Tibial nerve (tissue), 4 donors: ENCODE results near the gene BMP4. TPM values are rescaled to one million over a fixed set of nuclear protein-coding genes. Genes with fewer than 3 reads are reported as not detected.

ENCODE experiments used
- DNase-seq, 2 donors: peaks; one replicate each; pipeline ENCODE4 v3.0.0-alpha.2; 2019; ENCODE audit warnings: low spot score in 2 of 2
- H3K27ac ChIP-seq, 4 donors: fragments of 200-600 bp; sonication (generic) in 3 of 4; one replicate each; pipeline ENCODE4 v1.5.1; 2017 to 2019; ENCODE audit warnings: mild to moderate bottlenecking in 1 of 4
- H3K27me3 ChIP-seq, 2 donors: fragments of 200-600 bp; sonication (generic) in 1 of 2; one replicate each; pipeline versions ENCODE4 v1.5.1 to v1.6.0; 2017 to 2019
- H3K36me3 ChIP-seq, 3 donors: fragments of 200-600 bp; sonication (generic); one replicate each; pipeline ENCODE4 v1.5.1; 2018 to 2019
- H3K4me1 ChIP-seq, 4 donors: fragments of 200-600 bp; sonication (generic) in 3 of 4; one replicate each; pipeline ENCODE4 v1.5.1; 2017 to 2019
- H3K4me3 ChIP-seq, 4 donors: fragments of 200-600 bp; sonication (generic) in 3 of 4; one replicate each; pipeline ENCODE4 v1.5.1; 2017 to 2019; ENCODE audit warnings: mild to moderate bottlenecking in 1 of 4, moderate library complexity in 1 of 4
- H3K9me3 ChIP-seq, 4 donors: fragments of 200-600 bp; sonication (generic) in 3 of 4; one replicate each; pipeline ENCODE4 v1.5.1; 2017 to 2019
- CTCF ChIP-seq, 5 experiments: fragments of 200-600 bp in 3 of 5; fragments of 450-650 bp in 2 of 5; sonication (generic) in 3 of 5; IDR thresholded peaks; one replicate each; pipeline ENCODE4 v1.5.1; 2016 to 2019; ENCODE audit warnings: antibody characterized with exemption in 5 of 5, mild to moderate bottlenecking in 3 of 5, moderate library complexity in 2 of 5
- EP300 ChIP-seq, 2 donors: sonication (generic); formaldehyde crosslinking; IDR thresholded peaks; one replicate each; pipeline ENCODE4 v1.6.1; 2017; ENCODE audit warnings: antibody characterized with exemption in 2 of 2, mild to moderate bottlenecking in 1 of 2
- POLR2A ChIP-seq, 2 donors: fragments of 450-650 bp; IDR thresholded peaks; one replicate each; pipeline ENCODE4 v1.6.1; 2017; ENCODE audit warnings: antibody characterized with exemption in 2 of 2, mild to moderate bottlenecking in 2 of 2, moderate library complexity in 2 of 2
- WGBS, 2 donors: methylation state at CpG; one replicate each; pipeline ENCODE4 v1.1.5; 2018; 5-methylcytosine and 5-hydroxymethylcytosine counted together
- total RNA-seq, 4 donors: library from RNA; depleted of rRNA; stranded (reverse); fragments of >200 nt; gene quantifications; one replicate each; pipeline ENCODE4 v1.1.0, GENCODE V29; 2016

BMP4 gene
- total RNA-seq, 4 donors from 2014 or later, result 5.1 to 21.6 (median 14.8) TPM

DNA sequence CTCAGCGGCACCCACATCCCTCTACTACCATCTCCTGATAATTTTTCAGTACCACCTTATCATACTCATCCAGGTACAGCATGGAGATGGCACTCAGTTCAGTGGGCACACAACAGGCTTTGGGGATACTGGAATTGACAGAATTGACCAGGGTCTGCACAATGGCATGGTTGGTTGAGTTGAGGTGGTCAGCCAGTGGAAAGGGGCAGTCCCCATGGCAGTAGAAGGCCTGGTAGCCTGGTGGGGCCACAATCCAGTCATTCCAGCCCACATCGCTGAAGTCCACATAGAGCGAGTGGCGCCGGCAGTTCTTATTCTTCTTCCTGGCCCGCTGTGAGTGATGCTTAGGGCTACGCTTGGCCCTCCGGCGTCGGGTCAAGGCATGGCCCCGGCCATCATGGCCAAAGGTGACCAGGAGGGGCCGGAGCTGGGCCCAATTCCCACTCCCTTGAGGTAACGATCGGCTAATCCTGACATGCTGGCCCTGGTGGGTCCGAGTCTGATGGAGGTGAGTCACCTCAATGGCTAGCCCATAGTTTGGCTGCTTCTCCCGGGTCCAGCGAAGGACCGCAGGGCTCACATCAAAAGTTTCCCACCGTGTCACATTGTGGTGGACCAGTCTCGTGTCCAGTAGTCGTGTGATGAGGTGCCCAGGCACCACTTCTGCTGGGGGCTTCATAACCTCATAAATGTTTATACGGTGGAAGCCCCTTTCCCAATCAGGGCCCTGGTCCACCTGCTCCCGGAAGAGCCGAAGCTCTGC lies 6.4 kb downstream of the BMP4 start:
- H3K36me3 ChIP-seq, result peaks cover 0 to 10% (median 0%) of the 10 kb centered on the region in 3 donors
- H3K27ac ChIP-seq, result no peak overlapping the region
- 93 to 97% methylated on average over 21 to 24 of the region's 24 CpGs for WGBS, 2 donors

DNA sequence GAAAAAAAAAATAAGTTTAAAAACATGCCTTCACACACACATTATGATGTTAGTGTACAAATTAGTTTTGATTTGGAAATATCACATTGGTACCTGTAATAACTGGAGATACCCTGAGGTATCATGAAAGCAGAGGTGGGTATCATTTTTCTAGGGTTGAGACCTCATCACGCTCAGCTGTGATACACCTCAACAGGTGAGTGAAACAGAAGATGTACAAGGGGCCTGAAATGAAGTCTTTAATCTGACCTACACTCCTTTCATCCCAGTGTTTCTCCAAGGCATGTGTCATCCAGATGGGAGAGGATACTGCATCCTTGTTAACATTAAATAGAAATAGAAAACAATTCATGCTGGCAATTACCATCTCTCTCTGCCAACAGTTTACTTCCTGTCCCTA lies 7.4 kb downstream of the BMP4 start:
- no peak for DNase-seq
- Histone ChIP-seq H3K27ac (no peak overlapping the region), H3K4me1 (peaks cover 0 to 47% (median 8%) of the 10 kb centered on the region in 4 donors), H3K27me3 (peaks cover 0 to 57% of the 10 kb centered on the region in 2 donors), H3K9me3 (no peaks in the 10 kb centered on the region), H3K36me3 (peaks cover 0 to 10% (median 0%) of the 10 kb centered on the region in 3 donors), H3K4me3 (no peak overlapping the region)
- WGBS, 2 donors, result 85 to 90% methylated on average over 1 of the region's 1 CpG
- TF ChIP-seq CTCF (IDR thresholded peaks at IDR 0.05), result no peak
- no peak for TF ChIP-seq POLR2A (IDR thresholded peaks at IDR 0.05)
- no peak for TF ChIP-seq EP300 (IDR thresholded peaks at IDR 0.05)

More for the DNA sequence above, 6.4 kb downstream of the BMP4 start:
- Histone ChIP-seq H3K4me3 (no peak overlapping the region), H3K4me1 (peaks cover 0 to 57% (median 8%) of the 10 kb centered on the region in 4 donors), H3K27me3 (peaks cover 0 to 61% of the 10 kb centered on the region in 2 donors), H3K9me3 (no peaks in the 10 kb centered on the region)
- TF ChIP-seq CTCF (IDR thresholded peaks at IDR 0.05) (no peak), EP300 (IDR thresholded peaks at IDR 0.05) (no peak), POLR2A (IDR thresholded peaks at IDR 0.05) (no peak)
- no peak for DNase-seq

GRCh38 chr14:53948205-53948884 lies 8.3 kb downstream of the BMP4 start:
- Histone ChIP-seq H3K27me3 (peaks cover 0 to 59% of the 10 kb centered on the region in 2 donors), H3K27ac (no peak overlapping the region), H3K36me3 (peaks cover 0 to 10% (median 0%) of the 10 kb centered on the region in 3 donors), H3K9me3 (no peaks in the 10 kb centered on the region), H3K4me3 (no peak overlapping the region), H3K4me1 (peaks cover 0 to 40% (median 5%) of the 10 kb centered on the region in 4 donors)
- WGBS, 2 donors, result 64 to 72% methylated on average over 6 of the region's 6 CpGs
- no peak for DNase-seq
- TF ChIP-seq POLR2A (IDR thresholded peaks at IDR 0.05), result no peak
- TF ChIP-seq CTCF (IDR thresholded peaks at IDR 0.05), result no peak
- TF ChIP-seq EP300 (IDR thresholded peaks at IDR 0.05), result no peak

DNA sequence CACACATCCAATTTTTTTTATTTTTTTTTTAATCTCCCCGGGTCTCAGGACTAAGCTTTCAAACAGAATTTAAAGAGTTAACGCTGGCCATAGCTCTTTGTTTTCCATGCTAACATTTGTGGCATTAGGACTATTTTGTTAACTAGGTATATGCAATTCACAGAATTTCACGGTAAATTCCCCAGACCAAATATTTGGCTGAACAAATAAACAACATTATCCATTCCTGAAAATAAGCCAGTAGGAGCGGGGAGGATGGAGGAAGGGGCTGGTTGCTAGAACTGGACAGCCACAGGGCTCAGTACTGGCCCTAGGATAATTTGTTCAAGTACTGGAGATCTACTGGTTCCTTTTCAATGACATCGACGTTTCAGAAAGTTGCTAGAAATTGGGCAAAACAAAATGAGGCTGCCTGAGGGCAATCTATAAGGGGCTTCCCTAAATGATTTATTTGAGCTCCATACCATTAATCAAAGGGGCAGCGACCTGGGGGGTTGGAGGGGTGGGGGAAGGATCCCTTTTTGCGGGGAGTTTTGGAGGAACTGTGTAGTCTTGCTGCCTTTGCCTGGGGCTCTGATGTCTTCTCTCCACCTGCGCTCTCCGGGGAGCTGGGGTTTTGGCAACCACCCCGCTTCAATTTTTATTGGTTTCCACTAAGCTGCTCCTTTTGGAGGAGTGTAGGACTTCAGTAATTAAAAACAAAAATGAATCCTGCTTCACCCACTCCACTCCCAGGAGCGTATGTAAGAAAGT lies 9.0 kb downstream of the BMP4 start:
- TF ChIP-seq POLR2A (IDR thresholded peaks at IDR 0.05) (no peak), EP300 (IDR thresholded peaks at IDR 0.05) (no peak), CTCF (IDR thresholded peaks at IDR 0.05) (no peak)
- Histone ChIP-seq H3K4me1 (peaks cover 0 to 33% (median 4%) of the 10 kb centered on the region in 4 donors), H3K27ac (no peak overlapping the region), H3K36me3 (peaks cover 0 to 10% (median 0%) of the 10 kb centered on the region in 3 donors), H3K27me3 (peaks cover 0 to 55% of the 10 kb centered on the region in 2 donors), H3K4me3 (no peak overlapping the region), H3K9me3 (no peaks in the 10 kb centered on the region)
- no peak for DNase-seq
- 27 to 40% methylated on average over 12 of the region's 12 CpGs for WGBS, 2 donors
